Transverse colon (tissue), 4 donors: Measurements from ENCODE around the gene KRT12. TPM values are rescaled to one million over a fixed set of nuclear protein-coding genes. Genes with fewer than 3 reads are reported as not detected.

Source experiments
- DNase-seq: peaks from one replicate; pipeline ENCODE4 v3.0.0-alpha.2; 2019
- H3K27ac ChIP-seq, 4 donors: fragments of 200-600 bp; sonication (generic); 2 replicates each; pipeline ENCODE4 v1.5.1; 2016 to 2018; ENCODE audit warnings: inconsistent platforms in 4 of 4
- H3K27me3 ChIP-seq: fragments of 200-600 bp; sonication (generic); 2 replicates; pipeline ENCODE4 v1.5.1; 2017; ENCODE audit warnings: inconsistent platforms
- H3K36me3 ChIP-seq, 4 donors: fragments of 200-600 bp; sonication (generic); 2 replicates each; pipeline ENCODE4 v1.5.1; 2017 to 2019; ENCODE audit warnings: inconsistent platforms in 4 of 4
- H3K4me1 ChIP-seq, 4 donors: fragments of 200-600 bp; sonication (generic); 2 replicates each; pipeline ENCODE4 v1.5.1; 2017 to 2020; ENCODE audit warnings: inconsistent platforms in 4 of 4
- H3K4me3 ChIP-seq, 4 donors: fragments of 200-600 bp; sonication (generic); 1 replicate in 1 of 4; 2 replicates in 3 of 4; pipeline versions ENCODE4 v1.5.1 to v1.6.1; 2017 to 2019; ENCODE audit warnings: inconsistent platforms in 4 of 4
- H3K9me3 ChIP-seq, 2 donors: fragments of 200-600 bp; sonication (generic); 2 replicates each; pipeline ENCODE4 v1.5.1; 2017 to 2019; ENCODE audit warnings: inconsistent platforms in 2 of 2
- EP300 ChIP-seq: sonication (generic); formaldehyde crosslinking; IDR thresholded peaks from one replicate; pipeline ENCODE4 v1.6.1; 2017; ENCODE audit warnings: antibody characterized with exemption, low read depth
- POLR2A ChIP-seq: fragments of 450-650 bp; IDR thresholded peaks from one replicate; pipeline ENCODE4 v1.6.1; 2016; ENCODE audit warnings: antibody characterized with exemption, mild to moderate bottlenecking, moderate library complexity
- POLR2AphosphoS5 ChIP-seq, 3 donors: sonication (generic); formaldehyde crosslinking; IDR thresholded peaks; one replicate each; pipeline ENCODE4 v1.6.1; 2016; ENCODE audit warnings: antibody characterized with exemption in 3 of 3
- WGBS, 2 donors: methylation state at CpG; one replicate each; pipeline ENCODE4 v1.1.5; 2018; ENCODE audit warnings: low coverage in 1 of 2; 5-methylcytosine and 5-hydroxymethylcytosine counted together
- in situ Hi-C, 4 donors: fragments of 200-750 bp; cut with MboI; loops; one replicate each; pipeline versions ENCODE4 v1.15.0 to v1.15.1; 2017; ENCODE audit warnings: low sequenced_read_pairs in 3 of 4, low pct_ligation_motif_present in 1 of 4, low pct_unique_long_range_greater_than_20kb in 1 of 4
- intact Hi-C: fragments of 100-400 bp; cut with DNase I; formaldehyde crosslinking; loops from one replicate; pipeline ENCODE4 v1.15.1; 2023; ENCODE audit warnings: low total_unique reads
- total RNA-seq, 4 donors: library from RNA; depleted of rRNA; stranded (reverse); fragments of >200 nt; gene quantifications; one replicate each; pipeline ENCODE4 v1.1.0, GENCODE V29; 2016
- TF ChIP-seq, protein P1 (sequence below), 5 experiments: fragments of 200-600 bp in 3 of 5; fragments of 450-650 bp in 2 of 5; sonication (generic) in 3 of 5; IDR thresholded peaks; 1 replicate in 2 of 5; 2 replicates in 3 of 5; pipeline ENCODE4 v1.5.1; 2016 to 2017; ENCODE audit warnings: antibody characterized with exemption in 5 of 5, inconsistent platforms in 3 of 5, mild to moderate bottlenecking in 2 of 5, moderate library complexity in 1 of 5

The KRT12 gene
- 10 to 100 TPM in 1 of 4 donors, 1 to 10 TPM in 1, under 1 TPM in 1, not detected in 1; 0.40 to 20.0 (median 3.8) TPM for total RNA-seq

DNA sequence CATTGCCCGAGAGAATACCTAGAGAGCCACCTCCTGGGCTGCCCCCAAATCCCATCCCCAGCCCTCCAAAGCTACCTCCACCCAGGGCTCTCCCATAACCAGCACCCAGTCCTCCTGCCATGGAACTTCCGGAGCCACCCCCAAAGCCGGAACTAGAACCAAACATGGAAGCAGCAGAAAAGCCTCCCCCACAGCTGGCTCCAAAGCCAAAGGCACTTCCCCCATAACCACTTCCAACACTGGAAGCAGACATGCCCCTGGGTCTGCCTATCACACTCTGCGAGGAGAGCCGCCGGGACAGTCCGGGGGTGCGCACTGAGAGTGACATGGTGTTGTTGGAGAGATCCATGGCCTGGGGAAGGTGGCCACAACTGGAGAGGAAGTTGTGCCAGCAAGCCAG lies at the start of gene KRT12:
KRT12 (minus strand) TSS at position 386 of the 400 bp plus-strand sequence; CDS start at position 349, 37 bp downstream.
- intact Hi-C loops, result no loop called here
- H3K36me3 ChIP-seq, result no peaks in the 10 kb centered on the region
- in situ Hi-C loops, result no loop called here

DNA sequence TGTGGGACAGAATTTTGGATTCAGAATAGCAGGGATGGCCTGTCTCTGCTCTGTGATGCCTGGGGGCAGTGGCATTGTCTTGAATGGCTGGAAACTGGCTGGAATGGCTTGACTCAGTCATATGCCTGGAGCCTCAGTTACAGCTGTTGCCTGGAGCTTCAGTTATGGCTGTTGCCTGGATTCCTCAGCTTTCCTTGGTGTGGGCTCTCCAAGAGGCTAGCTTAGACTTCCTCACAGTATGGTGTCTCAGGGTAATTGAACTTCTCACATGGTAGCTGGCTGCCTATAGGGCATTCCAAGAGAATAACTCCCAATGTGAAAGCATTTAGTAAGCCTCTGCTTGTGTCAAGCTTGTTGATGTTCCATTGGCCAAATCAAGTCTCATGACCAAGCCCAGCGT lies 49.3 kb upstream of the KRT12 start:
- WGBS, 2 donors, result 97% methylated on average over 1 of the region's 1 CpG; no CpG with 5 or more reads in 1 of the 2 donors
- in situ Hi-C loops (loop anchor here in 3 of 4 donors (10.0 to 25.0 kb wide), 3 partner anchors 408 to 721 kb away; partner anchors contain the start of gene KRT19 (in 1 of the 3)), intact Hi-C loops (loop anchor here (10.0 kb wide), 1 partner anchor 718 kb away; no protein-coding TSS in a partner anchor)
- Histone ChIP-seq H3K9me3 (no peaks in the 10 kb centered on the region), H3K36me3 (no peaks in the 10 kb centered on the region), H3K27ac (no peak overlapping the region), H3K4me1 (no peaks in the 10 kb centered on the region), H3K4me3 (no peak overlapping the region), H3K27me3 (no peaks in the 10 kb centered on the region)
- DNase-seq, result no peak
- TF ChIP-seq, protein P1, sequence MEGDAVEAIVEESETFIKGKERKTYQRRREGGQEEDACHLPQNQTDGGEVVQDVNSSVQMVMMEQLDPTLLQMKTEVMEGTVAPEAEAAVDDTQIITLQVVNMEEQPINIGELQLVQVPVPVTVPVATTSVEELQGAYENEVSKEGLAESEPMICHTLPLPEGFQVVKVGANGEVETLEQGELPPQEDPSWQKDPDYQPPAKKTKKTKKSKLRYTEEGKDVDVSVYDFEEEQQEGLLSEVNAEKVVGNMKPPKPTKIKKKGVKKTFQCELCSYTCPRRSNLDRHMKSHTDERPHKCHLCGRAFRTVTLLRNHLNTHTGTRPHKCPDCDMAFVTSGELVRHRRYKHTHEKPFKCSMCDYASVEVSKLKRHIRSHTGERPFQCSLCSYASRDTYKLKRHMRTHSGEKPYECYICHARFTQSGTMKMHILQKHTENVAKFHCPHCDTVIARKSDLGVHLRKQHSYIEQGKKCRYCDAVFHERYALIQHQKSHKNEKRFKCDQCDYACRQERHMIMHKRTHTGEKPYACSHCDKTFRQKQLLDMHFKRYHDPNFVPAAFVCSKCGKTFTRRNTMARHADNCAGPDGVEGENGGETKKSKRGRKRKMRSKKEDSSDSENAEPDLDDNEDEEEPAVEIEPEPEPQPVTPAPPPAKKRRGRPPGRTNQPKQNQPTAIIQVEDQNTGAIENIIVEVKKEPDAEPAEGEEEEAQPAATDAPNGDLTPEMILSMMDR (IDR thresholded peaks at IDR 0.05), result no peak
- TF ChIP-seq POLR2AphosphoS5 (IDR thresholded peaks at IDR 0.05), result no peak
- TF ChIP-seq POLR2A, result no peak
- TF ChIP-seq EP300, result no peak

More for the DNA sequence above, at the start of gene KRT12:
- 80 to 96% methylated on average over 1 to 8 of the region's 8 CpGs for WGBS, 2 donors
- no peak for DNase-seq
- H3K9me3 ChIP-seq, result no peaks in the 10 kb centered on the region
- no peak within 1 kb of the TSS for H3K4me3 ChIP-seq
- H3K27ac ChIP-seq, result no peak within 1 kb of the TSS
- TF ChIP-seq POLR2A, result no peak
- no peak for TF ChIP-seq EP300
- TF ChIP-seq POLR2AphosphoS5 (IDR thresholded peaks at IDR 0.05), result no peak
- TF ChIP-seq, protein P1 (IDR thresholded peaks at IDR 0.05), result no peak
- H3K4me1 ChIP-seq, result no peaks in the 10 kb centered on the region
- peaks cover 6% of the 10 kb centered on the region for H3K27me3 ChIP-seq

DNA sequence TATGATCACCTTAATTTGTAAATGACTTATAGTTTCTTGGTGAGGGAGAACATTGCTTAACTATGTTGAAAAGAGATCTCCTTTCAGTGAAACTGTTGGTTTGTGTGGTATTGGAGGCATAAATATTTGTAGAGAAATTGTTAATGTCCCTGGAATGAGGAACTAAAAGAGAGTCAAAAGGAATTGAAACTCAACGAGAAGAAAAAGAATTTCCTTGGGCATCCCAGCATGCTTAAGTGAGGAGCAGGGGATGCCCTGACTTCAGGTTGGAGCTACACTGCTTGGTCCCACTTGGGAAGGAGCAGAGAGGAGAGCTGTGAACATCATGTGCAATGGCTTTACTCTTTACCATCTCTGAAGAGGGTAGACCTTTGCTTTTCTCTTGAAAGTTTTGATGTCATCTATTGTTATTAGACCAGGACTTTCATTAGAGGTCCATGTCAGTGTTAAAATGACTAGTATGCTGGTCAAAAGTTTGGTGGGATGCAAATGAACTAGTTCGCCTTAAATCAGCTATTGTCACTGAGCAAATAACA lies 48.8 kb upstream of the KRT12 start:
- intact Hi-C loops, result loop anchor here (10.0 kb wide), 1 partner anchor 719 kb away; no protein-coding TSS in a partner anchor
- in situ Hi-C loops, result loop anchor here in 3 of 4 donors (10.0 to 25.0 kb wide), 3 partner anchors 409 to 722 kb away; partner anchors contain the start of gene KRT19 (in 1 of the 3)
- H3K4me1 ChIP-seq, result peaks cover 0 to 2% (median 0%) of the 10 kb centered on the region in 4 donors
- H3K27me3 ChIP-seq, result no peaks in the 10 kb centered on the region
- TF ChIP-seq, protein P1 (IDR thresholded peaks at IDR 0.05), result no peak
- TF ChIP-seq POLR2A (no peak), POLR2AphosphoS5 (IDR thresholded peaks at IDR 0.05) (no peak), EP300 (no peak)
- H3K27ac ChIP-seq, result no peak overlapping the region
- H3K9me3 ChIP-seq, result no peaks in the 10 kb centered on the region
- no peaks in the 10 kb centered on the region for H3K36me3 ChIP-seq
- WGBS, 2 donors, result 60 to 65% methylated on average over 2 of the region's 2 CpGs
- no peak overlapping the region for H3K4me3 ChIP-seq
- no peak for DNase-seq

DNA sequence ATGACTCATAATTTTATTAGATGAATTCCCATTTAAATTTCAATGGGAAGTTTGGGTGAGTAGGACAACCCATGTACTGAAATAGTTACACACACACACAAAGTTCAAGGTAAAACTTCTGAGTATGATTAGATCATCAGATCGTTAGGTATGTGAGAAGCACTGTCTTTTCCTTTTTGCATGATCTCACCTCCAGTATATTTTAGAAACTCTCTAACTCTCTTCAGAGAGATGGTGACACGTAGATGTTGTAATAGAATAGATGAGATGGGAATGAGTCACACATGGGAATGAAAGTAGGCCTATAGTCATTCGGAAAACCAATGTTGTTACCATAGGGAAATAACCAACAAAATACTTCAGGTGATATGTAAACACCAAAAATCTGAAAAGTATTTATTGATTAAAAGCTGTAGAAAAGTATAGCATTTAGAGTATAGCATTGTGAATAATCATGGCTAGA lies 48.2 kb upstream of the KRT12 start:
- Histone ChIP-seq H3K27me3 (no peaks in the 10 kb centered on the region), H3K4me3 (no peak overlapping the region), H3K9me3 (no peaks in the 10 kb centered on the region), H3K36me3 (no peaks in the 10 kb centered on the region), H3K4me1 (peaks cover 0 to 7% (median under 1%) of the 10 kb centered on the region in 4 donors), H3K27ac (no peak overlapping the region)
- 50 to 51% methylated on average over 3 of the region's 3 CpGs for WGBS, 2 donors
- in situ Hi-C loops (loop anchor here in 3 of 4 donors (10.0 to 25.0 kb wide), 3 partner anchors 410 to 722 kb away; partner anchors contain the start of gene KRT19 (in 1 of the 3)), intact Hi-C loops (loop anchor here (10.0 kb wide), 1 partner anchor 720 kb away; no protein-coding TSS in a partner anchor)
- TF ChIP-seq EP300 (no peak), POLR2AphosphoS5 (IDR thresholded peaks at IDR 0.05) (no peak), POLR2A (no peak)
- TF ChIP-seq, protein P1 (IDR thresholded peaks at IDR 0.05), result no peak
- DNase-seq, result no peak
